ENCODE measurements around the gene NCK1.
"Not testable (repeated sequence)": the region's sequence is repeated elsewhere in the genome, so short reads cannot be mapped to it uniquely, and the experiment has no call there.

Gene NCK1

DNA sequence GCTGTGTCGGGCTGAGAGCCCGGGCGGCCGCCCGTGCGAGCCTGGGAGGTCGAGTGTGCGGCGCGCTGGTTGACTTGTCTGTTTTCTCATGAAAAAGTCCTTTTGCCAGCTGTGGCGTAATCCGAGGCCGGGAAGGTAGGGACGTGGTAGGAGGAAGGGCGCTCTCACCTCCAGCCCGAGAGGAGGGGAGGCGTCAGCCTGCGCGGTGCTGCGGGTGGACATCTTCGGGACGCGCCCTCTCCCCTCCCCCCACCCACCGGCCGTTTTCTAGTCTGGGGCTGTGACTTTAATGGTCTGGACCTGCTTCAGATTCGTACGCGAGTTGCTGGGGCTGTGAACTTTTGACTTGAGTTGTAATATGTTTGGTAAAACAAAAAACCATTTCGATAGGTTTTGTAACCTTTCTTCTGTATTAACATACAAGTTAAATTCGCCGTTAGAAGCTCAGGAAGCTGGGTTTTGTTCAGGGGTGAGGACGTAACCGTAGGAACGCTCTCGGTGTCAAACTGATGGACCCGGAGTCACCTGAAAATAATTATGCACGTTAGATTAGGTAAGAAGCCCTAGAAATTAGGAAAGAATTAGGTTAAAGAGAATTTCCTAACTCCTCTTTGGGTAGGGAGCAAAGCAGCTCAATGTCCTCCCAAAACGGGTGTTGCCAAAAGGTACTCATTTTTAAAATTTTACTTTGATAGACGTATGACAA, 762 bp downstream of the NCK1 start:
- DNase-seq, result peak; percentile 20

DNA sequence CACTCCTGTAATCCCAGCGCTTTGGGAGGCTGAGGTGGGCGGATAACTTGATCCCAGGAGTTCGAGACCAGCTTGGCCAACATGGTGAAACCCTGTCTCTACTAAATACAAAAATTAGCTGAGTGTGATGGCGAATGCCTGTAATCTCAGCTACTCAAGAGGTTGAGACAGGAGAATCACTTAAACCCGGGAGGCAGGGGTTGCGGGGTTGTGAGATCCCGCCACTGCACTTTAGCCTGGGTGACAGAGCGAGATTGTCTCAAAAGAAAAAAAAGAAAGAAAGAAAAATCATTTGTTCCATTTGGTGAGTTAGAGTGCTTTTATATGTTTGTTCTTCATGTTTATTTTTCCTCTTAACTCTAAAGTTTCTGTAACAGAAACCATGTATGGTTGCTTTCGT, 7.3 kb downstream of the NCK1 start:
- no peak for DNase-seq

GRCh38 chr3:136872258-136872657, 10.2 kb downstream of the NCK1 start:
- not testable (repeated sequence) for DNase-seq

DNA sequence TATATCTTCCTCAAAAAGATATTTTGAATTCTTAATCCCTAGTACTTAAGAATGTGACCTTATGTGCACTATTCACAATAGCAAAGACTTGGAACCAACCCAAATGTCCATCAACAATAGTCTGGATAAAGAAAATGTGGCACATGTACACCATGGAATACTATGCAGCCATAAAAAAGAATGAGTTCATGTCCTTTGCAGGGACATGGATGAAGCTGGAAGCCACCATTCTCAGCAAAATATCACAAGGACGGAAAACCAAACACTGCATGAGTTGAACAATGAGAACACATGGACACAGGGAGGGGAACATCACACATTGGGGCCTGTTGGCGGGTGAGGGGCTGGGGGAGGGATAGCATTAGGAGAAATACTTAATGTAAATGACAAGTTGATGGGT, 17.5 kb downstream of the NCK1 start:
- DNase-seq, result not testable (repeated sequence)

GRCh38 chr3:136882571-136882970, 20.6 kb downstream of the NCK1 start:
- DNase-seq, result no peak

GRCh38 chr3:136883967-136884720, 22.1 kb downstream of the NCK1 start:
- DNase-seq, result peak; percentile 76

GRCh38 chr3:136885357-136886213, 23.6 kb downstream of the NCK1 start:
- DNase-seq, result no peak

DNA sequence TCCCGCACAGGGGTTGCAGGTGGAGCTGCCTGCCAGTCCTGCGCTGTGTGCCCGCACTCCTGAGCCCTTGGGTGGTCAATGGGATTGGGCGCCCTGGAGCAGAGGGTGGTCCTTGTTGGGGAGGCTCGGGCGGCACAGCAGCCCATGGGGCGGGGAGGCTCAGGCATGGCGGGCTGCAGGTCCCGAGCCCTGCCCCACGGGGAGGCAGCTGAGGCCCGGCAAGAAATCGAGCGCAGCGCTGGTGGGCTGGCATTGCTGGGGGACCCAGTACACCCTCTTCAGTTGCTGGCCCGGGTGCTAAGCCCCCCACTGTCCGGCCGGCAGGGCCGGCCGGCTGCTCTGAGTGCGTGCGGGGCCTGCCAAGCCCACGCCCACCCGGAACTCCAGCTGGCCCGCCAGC, 27.9 kb downstream of the NCK1 start:
- DNase-seq, result no peak

DNA sequence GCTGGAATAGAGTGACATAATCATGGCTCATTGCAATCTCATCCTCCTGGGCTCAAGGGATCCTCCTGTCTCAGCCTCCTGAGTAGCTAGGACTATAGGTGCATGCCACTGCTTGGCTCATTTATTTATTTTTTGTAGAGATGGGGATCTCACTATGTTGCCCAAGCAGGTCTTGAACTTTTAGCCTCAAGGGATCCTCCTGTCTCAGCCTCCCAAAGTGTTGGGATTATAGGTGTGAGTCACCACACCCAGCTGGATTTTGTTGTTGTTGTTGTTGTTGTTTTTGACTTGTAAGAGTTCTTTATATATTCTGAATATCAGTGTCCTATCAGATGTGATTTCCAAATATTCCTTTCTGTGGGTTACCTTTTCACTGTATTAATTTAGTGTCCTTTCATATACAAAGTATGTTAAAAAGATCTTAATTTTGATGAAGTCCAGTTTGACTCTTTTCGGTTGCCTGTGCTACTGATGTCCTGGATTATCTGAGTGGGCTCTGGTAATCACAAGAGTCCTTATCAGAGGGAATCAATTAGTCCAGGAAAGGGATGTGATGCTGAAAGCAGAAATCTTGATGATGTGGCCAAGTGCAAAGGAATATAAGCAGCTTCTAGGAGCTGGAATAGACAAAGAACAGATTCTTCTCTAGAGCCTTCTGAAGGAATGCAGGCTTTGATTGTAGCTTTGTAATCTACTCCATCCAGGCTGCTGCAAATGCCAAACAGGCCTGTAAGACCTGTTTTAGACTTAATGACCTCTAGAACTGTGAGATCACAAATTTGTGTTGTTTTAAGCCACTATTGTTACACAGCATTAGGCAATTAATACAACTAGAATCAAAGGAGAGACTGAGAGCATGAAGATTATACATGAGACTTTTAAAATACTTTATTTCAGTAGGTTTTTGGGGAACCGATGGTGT, 30.2 kb downstream of the NCK1 start:
- no peak for DNase-seq

DNA sequence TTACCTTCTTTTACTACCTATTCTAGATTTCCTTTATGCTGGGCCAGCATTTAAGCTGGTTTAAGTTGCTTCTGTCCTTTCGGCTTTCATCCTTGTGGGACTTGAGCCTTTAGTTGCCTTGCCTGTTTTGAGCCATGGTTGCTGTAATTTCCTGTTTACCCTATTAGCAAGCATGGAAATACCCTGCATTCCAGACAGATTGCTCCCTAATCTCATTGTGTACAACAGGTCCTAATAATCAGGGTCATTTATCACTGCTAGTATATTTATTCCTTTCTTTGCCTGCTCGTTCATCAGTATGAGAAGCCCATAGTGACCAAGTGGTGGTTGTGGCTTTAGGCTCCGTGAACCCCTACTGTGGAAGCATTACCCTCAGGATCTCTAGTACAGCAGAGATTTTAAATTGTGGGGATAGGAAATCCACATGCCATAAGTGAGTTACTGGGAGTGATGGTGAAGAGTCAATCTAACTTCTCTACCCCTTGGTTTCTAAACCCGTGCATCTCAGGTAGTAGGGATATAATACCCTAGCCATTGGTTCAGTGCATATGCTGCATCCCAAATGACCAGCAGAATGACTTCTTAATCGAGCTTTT, 31.9 kb downstream of the NCK1 start:
- DNase-seq, result no peak

DNA sequence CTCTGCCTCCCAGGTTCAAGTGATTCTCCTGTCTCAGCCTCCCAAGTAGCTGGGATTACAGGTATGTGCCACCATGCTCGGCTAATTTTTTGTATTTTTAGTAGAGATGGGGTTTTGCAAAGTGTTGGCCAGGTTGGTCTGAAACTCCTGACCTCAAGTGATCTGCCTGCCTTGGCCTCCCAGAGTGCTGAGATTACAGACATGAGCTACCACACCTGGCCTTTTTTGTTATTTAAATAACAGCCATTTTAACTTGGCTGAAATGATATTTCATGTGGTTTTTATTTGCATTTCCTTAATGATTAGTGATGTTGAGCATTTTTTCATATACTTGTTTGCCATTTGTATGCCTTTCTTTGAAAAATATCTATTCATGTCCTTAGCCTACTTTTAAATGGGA, 35.2 kb downstream of the NCK1 start:
- not testable (repeated sequence) for DNase-seq

- no peak for DNase-seq
Observed at GRCh38 chr3:136898549-136898948, 36.5 kb downstream of the NCK1 start.

- no peak for DNase-seq
Observed at GRCh38 chr3:136898954-136899353, 36.9 kb downstream of the NCK1 start.

GRCh38 chr3:136899622-136900158, 37.7 kb downstream of the NCK1 start:
- DNase-seq, result no peak

- not testable (repeated sequence) for DNase-seq
Observed at GRCh38 chr3:136900694-136901093, 38.7 kb downstream of the NCK1 start.

DNA sequence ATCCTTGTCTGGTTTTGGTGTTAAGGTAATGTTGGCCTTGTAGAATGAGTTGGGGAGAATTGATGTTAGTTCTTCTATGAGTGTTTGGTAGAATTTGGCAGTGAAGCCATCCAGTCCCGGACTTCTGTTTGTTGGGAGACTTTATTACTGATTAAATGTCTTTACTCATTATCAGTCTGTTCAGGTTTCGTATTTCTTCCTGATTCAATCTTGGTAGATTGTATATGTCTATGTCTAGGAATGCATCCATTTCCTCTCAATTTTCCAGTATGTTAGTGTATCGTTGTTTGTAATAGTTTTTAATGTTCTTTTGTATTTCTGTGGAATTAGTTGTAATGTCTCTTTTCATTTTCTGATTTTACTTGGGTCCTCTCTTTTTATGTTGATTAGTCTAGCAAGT, 39.4 kb downstream of the NCK1 start:
- DNase-seq, result no peak

- not testable (repeated sequence) for DNase-seq
Observed at GRCh38 chr3:136902530-136902929, 40.5 kb downstream of the NCK1 start.

DNA sequence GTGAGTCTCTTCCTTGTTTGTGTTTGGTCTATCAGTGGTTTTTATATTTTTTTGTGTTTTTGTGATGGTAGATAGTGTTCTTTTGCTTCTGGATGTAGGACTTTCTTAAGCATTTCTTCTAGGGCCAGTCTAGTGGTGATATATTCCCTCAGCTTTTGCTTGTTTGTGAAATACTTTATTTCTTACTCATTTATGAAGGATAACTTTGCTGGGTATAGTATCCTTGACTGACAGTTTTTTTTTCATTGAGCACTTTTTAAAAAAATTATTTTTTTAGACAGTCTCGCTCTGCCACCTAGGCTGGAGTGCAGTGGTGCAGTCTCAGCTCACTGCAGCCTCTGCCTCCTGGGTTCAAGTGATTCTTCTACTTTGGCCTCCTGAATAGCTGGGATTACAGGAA, 41.9 kb downstream of the NCK1 start:
- DNase-seq, result no peak

GRCh38 chr3:136904746-136905145, 42.7 kb downstream of the NCK1 start:
- no peak for DNase-seq

DNA sequence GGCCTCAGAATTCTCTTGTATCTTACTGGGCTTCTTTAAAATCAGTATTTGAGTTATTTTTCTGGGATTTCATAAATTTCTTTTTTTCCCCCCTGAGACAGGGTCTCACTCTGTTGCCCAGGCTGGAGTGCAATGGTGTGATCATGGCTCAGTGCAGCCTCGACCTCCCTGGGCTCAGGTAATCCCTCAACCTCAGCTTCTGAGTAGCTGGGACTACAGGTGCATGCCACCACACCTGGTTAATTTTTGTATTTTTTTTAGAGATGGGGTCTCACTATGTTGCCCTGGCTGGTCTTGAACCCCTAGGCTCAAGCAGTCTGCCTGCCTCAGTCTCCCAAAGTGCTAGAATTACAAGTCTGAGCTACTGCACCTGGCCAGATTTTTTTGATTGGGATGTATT, 43.5 kb downstream of the NCK1 start:
- DNase-seq, result no peak

GRCh38 chr3:136906725-136907124, 44.7 kb downstream of the NCK1 start:
- no peak for DNase-seq

GRCh38 chr3:136908297-136908696, 46.3 kb downstream of the NCK1 start:
- DNase-seq, result no peak
